GM20000 (cell line): ENCODE data around the gene BRPF1.

Experiments
- DNase-seq: peaks from one replicate; pipeline ENCODE4 v3.0.0; 2012; ENCODE audit warnings: low spot score
- TF ChIP-seq, protein P1 (sequence below): IDR thresholded peaks from 2 replicates; pipeline ENCODE4 v1.5.1; 2012; ENCODE audit warnings: mild to moderate bottlenecking, control low read depth; ENCODE audit errors: extremely low read depth, missing control alignments

The BRPF1 gene

DNA sequence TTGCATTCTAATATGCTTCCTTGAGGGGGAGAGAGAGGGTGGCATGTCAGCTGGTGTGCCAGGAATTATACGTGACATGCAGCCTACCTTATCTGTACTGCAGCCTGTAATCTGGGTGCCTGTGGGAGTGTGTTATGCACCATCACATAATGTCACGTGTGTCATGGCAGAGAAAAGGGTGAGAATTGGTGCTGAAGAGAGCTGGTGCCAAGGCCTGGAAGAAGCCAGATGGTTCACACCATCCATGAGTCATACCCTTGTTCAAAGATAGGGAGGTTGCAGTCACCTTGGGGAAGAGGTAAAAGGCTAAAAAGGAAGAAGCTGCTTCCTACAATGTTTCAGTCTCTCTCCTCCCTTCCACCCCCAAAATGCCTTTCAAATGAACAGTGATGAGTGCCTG is 5.3 kb downstream of the BRPF1 start:
- TF ChIP-seq, protein P1, sequence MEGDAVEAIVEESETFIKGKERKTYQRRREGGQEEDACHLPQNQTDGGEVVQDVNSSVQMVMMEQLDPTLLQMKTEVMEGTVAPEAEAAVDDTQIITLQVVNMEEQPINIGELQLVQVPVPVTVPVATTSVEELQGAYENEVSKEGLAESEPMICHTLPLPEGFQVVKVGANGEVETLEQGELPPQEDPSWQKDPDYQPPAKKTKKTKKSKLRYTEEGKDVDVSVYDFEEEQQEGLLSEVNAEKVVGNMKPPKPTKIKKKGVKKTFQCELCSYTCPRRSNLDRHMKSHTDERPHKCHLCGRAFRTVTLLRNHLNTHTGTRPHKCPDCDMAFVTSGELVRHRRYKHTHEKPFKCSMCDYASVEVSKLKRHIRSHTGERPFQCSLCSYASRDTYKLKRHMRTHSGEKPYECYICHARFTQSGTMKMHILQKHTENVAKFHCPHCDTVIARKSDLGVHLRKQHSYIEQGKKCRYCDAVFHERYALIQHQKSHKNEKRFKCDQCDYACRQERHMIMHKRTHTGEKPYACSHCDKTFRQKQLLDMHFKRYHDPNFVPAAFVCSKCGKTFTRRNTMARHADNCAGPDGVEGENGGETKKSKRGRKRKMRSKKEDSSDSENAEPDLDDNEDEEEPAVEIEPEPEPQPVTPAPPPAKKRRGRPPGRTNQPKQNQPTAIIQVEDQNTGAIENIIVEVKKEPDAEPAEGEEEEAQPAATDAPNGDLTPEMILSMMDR, result no peak
- DNase-seq, result no peak

DNA sequence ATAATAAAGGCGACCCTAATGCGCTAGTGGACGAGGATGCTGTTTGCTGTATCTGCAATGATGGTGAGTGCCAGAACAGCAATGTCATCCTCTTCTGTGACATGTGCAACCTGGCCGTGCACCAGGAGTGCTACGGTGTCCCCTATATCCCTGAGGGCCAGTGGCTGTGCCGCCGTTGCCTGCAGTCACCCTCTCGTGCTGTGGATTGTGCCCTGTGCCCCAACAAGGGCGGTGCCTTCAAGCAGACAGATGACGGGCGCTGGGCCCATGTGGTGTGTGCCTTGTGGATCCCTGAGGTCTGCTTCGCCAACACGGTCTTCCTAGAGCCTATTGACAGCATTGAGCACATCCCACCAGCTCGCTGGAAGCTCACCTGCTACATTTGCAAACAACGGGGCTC is 7.6 kb downstream of the BRPF1 start:
- TF ChIP-seq, protein P1, result no peak
- no peak for DNase-seq

DNA sequence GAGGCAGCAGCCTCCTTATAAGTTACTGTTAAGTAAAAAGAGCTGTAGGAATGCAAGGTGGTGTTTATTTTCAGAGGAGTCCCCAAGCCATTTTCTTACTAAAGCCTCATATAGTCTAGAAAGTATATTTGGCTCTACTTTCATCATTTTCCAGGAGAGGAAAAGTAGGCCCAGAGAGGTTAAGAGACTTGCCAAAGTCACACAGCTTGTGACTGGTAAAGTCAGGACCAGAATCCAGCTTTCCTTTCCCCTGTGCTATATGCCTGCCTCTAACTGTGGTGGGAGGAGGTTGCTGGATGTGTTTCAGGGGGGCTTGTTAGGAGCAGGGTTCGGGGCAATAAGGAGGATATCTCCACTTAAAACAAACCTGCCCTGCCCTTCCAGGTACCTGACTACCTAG is 11.0 kb downstream of the BRPF1 start:
- TF ChIP-seq, protein P1, result no peak
- no peak for DNase-seq

DNA sequence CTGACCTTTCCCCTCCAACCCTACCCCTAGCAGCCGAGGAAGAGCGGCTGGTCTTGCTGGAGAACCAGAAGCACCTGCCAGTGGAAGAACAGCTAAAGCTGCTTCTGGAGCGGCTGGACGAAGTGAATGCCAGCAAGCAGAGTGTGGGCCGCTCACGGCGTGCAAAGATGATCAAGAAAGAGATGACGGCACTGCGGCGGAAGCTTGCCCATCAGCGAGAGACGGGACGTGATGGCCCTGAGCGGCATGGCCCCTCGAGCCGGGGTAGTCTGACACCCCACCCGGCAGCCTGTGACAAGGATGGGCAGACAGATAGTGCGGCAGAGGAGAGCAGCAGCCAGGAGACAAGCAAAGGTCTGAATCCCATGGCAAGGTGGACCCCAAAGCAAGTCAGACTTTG is 12.0 kb downstream of the BRPF1 start:
- TF ChIP-seq, protein P1, result no peak
- DNase-seq, result no peak

DNA sequence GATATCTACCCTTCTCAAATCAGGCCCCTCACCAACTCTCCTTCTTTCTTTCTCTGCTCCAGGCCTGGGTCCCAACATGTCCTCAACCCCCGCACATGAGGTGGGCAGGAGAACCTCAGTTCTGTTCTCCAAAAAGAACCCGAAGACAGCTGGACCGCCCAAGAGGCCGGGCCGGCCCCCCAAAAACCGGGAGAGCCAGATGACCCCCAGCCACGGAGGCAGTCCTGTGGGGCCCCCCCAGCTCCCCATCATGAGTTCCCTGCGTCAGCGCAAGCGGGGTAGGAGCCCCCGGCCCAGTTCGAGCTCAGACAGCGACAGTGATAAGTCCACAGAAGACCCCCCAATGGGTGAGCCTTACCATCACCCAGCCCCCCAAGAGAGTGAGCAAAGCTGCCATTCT is 12.6 kb downstream of the BRPF1 start:
- no peak for DNase-seq
- TF ChIP-seq, protein P1, result no peak

DNA sequence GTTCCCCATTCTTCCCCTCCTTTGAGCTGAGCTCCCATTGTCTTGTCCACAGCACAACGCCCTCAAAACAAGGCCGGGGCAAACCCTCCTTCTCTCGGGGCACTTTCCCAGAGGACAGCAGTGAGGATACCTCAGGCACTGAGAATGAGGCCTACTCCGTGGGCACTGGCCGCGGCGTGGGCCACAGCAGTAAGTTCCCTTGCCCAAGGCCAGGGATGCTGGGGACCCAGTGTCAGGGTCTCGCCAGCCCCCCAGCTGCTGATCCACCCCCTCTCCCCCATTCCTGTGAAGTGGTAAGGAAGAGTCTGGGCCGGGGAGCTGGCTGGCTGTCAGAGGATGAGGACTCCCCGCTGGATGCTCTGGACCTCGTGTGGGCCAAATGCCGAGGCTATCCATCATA is 14.0 kb downstream of the BRPF1 start:
- TF ChIP-seq, protein P1, result no peak
- DNase-seq, result no peak

DNA sequence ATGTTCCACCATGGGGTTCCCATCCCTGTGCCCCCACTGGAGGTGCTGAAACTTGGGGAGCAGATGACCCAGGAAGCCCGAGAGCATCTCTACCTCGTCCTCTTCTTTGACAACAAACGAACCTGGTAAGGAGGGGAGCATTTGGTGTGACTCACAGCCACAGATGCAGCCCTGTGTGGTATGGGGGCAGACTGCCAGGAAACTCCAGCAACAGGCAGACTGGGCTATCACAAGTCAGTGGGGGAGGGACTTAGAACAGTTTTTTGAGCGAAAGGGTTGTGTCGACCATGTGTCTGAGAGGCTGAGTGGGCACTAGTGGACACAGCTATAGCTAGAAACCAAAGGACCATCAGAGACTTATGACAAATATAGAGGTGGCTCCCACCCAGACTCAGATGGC is 14.8 kb downstream of the BRPF1 start:
- no peak for DNase-seq
- TF ChIP-seq, protein P1, result no peak

DNA sequence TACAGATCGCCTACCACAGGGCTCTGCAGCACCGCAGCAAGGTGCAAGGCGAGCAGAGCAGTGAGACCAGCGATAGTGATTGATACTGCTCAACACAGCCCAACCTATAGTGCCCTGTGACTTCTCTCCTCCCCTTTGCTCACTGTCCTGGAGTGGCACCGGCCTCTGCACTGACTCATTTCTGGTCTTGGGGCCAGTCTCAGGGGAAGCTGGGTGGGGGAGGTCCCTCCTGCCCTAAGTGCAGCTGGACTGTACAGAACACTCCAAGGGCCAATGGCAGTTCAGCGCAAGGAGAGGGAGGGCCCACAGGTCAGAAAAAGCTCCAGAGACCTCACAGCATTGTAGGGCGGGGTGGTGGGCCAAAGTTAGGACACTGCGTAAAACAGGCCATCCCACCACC is 15.7 kb downstream of the BRPF1 start:
- no peak for DNase-seq
- TF ChIP-seq, protein P1, result no peak
